A549 (cell line): ENCODE data around the gene GALNT3.

Source experiments
- BHLHE40 ChIP-seq: IDR thresholded peaks from 2 replicates; pipeline ENCODE4 v1.6.1; 2012; ENCODE audit warnings: low read depth, low read length, inconsistent platforms
- CTCF ChIP-seq: fragments of >200 bp; sonication (Bioruptor Twin); formaldehyde crosslinking; IDR thresholded peaks from 3 replicates; pipeline ENCODE4 v1.5.1; 2016
- JUN ChIP-seq, 2 experiments: fragments of >200 bp; sonication (Bioruptor Twin); formaldehyde crosslinking; IDR thresholded peaks; 2 replicates in 1 of 2; 3 replicates in 1 of 2; pipeline ENCODE4 v1.6.1; 2016 to 2017
- MYC ChIP-seq: IDR thresholded peaks from 2 replicates; pipeline ENCODE4 v1.6.1; 2012; ENCODE audit warnings: mild to moderate bottlenecking, inconsistent platforms, low read length, improper control_type of control experiment, borderline replicate concordance
- PBX3 ChIP-seq: IDR thresholded peaks from 2 replicates; pipeline ENCODE4 v1.6.1; 2012
- POLR2A ChIP-seq: IDR thresholded peaks from 2 replicates; pipeline ENCODE4 v1.6.1; 2012; ENCODE audit warnings: mild to moderate bottlenecking, low read length
- SREBF2 ChIP-seq: fragments of 450-650 bp; IDR thresholded peaks from 2 replicates; pipeline ENCODE4 v1.6.1; 2014; ENCODE audit warnings: mild to moderate bottlenecking, moderate library complexity
- TF ChIP-seq, protein P1 (sequence below): fragments of 250-450 bp; sonication (Bioruptor Pico); IDR thresholded peaks from 2 replicates; pipeline ENCODE4 v1.5.0; 2020; ENCODE audit warnings: low read depth, mild to moderate bottlenecking, moderate library complexity
- TF ChIP-seq, protein P2 (sequence below): fragments of 250-450 bp; sonication (Bioruptor Pico); IDR thresholded peaks from 2 replicates; pipeline ENCODE4 v1.5.0; 2021; ENCODE audit warnings: mild to moderate bottlenecking, moderate library complexity, borderline replicate concordance

DNA sequence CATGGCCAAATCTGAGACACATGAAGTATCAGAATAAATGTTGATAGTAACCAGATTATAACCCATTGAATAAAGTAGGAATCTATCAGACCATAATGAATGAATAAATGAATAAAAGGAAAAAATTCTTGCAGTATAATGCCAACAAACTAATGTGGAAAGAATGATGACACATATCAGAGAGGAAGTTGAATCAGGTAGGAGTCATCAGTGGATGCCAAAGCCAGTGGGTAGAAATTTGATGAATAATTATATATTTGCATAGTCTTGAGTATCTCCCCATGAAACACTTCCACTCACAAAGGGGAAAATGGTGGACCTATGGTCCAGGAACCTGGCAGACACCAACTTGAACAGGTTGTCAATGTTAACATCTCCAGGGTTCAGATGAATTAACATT, 68.6 kb downstream of the GALNT3 start:
- TF ChIP-seq PBX3 = no peak
- no peak for TF ChIP-seq JUN (IDR thresholded peaks at IDR 0.05)
- TF ChIP-seq BHLHE40 = no peak
- TF ChIP-seq POLR2A = no peak
- TF ChIP-seq CTCF = no peak
- TF ChIP-seq MYC = no peak
- TF ChIP-seq, protein P1, sequence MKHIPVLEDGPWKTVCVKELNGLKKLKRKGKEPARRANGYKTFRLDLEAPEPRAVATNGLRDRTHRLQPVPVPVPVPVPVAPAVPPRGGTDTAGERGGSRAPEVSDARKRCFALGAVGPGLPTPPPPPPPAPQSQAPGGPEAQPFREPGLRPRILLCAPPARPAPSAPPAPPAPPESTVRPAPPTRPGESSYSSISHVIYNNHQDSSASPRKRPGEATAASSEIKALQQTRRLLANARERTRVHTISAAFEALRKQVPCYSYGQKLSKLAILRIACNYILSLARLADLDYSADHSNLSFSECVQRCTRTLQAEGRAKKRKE = no peak
- TF ChIP-seq SREBF2 = no peak
- TF ChIP-seq, protein P2, sequence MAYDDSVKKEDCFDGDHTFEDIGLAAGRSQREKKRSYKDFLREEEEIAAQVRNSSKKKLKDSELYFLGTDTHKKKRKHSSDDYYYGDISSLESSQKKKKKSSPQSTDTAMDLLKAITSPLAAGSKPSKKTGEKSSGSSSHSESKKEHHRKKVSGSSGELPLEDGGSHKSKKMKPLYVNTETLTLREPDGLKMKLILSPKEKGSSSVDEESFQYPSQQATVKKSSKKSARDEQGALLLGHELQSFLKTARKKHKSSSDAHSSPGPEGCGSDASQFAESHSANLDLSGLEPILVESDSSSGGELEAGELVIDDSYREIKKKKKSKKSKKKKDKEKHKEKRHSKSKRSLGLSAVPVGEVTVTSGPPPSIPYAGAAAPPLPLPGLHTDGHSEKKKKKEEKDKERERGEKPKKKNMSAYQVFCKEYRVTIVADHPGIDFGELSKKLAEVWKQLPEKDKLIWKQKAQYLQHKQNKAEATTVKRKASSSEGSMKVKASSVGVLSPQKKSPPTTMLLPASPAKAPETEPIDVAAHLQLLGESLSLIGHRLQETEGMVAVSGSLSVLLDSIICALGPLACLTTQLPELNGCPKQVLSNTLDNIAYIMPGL (CRISPR knock-in tag) = no peak
